WERI-Rb-1 (cell line): ENCODE data around the gene ZFPM1.

ENCODE experiments used
- DNase-seq: peaks from one replicate; pipeline ENCODE4 v3.0.0-alpha.2; 2020
- H3K27ac ChIP-seq: fragments of 250-450 bp; sonication (Bioruptor Pico); 2 replicates; pipeline ENCODE4 v1.5.1; 2020; ENCODE audit warnings: mild to moderate bottlenecking, moderate library complexity
- H3K27me3 ChIP-seq: fragments of 250-450 bp; sonication (Bioruptor Pico); 2 replicates; pipeline ENCODE4 v1.5.1; 2021; ENCODE audit warnings: mild to moderate bottlenecking, low read depth, moderate library complexity; ENCODE audit not compliant: insufficient read depth, severe bottlenecking
- H3K36me3 ChIP-seq: fragments of 250-450 bp; sonication (Bioruptor Pico); 2 replicates; pipeline ENCODE4 v1.5.1; 2020; ENCODE audit warnings: mild to moderate bottlenecking, moderate library complexity
- H3K4me3 ChIP-seq: 2 replicates; pipeline ENCODE4 v1.5.1; 2011; ENCODE audit warnings: low read depth, mild to moderate bottlenecking, control low read depth, low read length
- H3K9me3 ChIP-seq: fragments of 250-450 bp; sonication (Bioruptor Pico); 2 replicates; pipeline ENCODE4 v1.5.1; 2021; ENCODE audit warnings: mild to moderate bottlenecking, moderate library complexity; ENCODE audit not compliant: severe bottlenecking
- CTCF ChIP-seq: IDR thresholded peaks from 2 replicates; pipeline ENCODE4 v1.5.1; 2011; ENCODE audit warnings: low read depth, mild to moderate bottlenecking, control low read depth, inconsistent platforms, low read length

Gene ZFPM1

GRCh38 chr16:88430524-88431446, 22.3 kb upstream of the ZFPM1 start:
- H3K4me3 ChIP-seq: no peak overlapping the region
- no peak overlapping the region for H3K27ac ChIP-seq
- no peak for DNase-seq
- H3K36me3 ChIP-seq: no peaks in the 10 kb centered on the region
- no peaks in the 10 kb centered on the region for H3K9me3 ChIP-seq
- no peaks in the 10 kb centered on the region for H3K27me3 ChIP-seq
- TF ChIP-seq CTCF: no peak

GRCh38 chr16:88431651-88432050, 21.4 kb upstream of the ZFPM1 start:
- Histone ChIP-seq H3K4me3 (no peak overlapping the region), H3K27ac (no peak overlapping the region), H3K27me3 (no peaks in the 10 kb centered on the region), H3K36me3 (no peaks in the 10 kb centered on the region), H3K9me3 (no peaks in the 10 kb centered on the region)
- DNase-seq: no peak
- TF ChIP-seq CTCF: no peak

- no peak overlapping the region for H3K4me3 ChIP-seq
- no peak for TF ChIP-seq CTCF
- H3K9me3 ChIP-seq: no peaks in the 10 kb centered on the region
- H3K36me3 ChIP-seq: no peaks in the 10 kb centered on the region
- H3K27me3 ChIP-seq: no peaks in the 10 kb centered on the region
- DNase-seq: no peak
- no peak overlapping the region for H3K27ac ChIP-seq
These were observed 20.9 kb upstream of the ZFPM1 start for GRCh38 chr16:88432174-88432573.

GRCh38 chr16:88432753-88433152, 20.3 kb upstream of the ZFPM1 start:
- Histone ChIP-seq H3K27me3 (no peaks in the 10 kb centered on the region), H3K36me3 (no peaks in the 10 kb centered on the region)

GRCh38 chr16:88433632-88434352, 19.3 kb upstream of the ZFPM1 start:
- no peak overlapping the region for H3K4me3 ChIP-seq
- no peak overlapping the region for H3K27ac ChIP-seq
- H3K36me3 ChIP-seq: no peaks in the 10 kb centered on the region
- H3K9me3 ChIP-seq: no peaks in the 10 kb centered on the region
- H3K27me3 ChIP-seq: no peaks in the 10 kb centered on the region
- no peak for TF ChIP-seq CTCF
- no peak for DNase-seq

More at GRCh38 chr16:88432753-88433152, 20.3 kb upstream of the ZFPM1 start:
- no peak overlapping the region for H3K27ac ChIP-seq
- DNase-seq: no peak
- TF ChIP-seq CTCF: no peak
- no peaks in the 10 kb centered on the region for H3K9me3 ChIP-seq
- no peak overlapping the region for H3K4me3 ChIP-seq
